ENCODE measurements around the gene P3H2.

Gene P3H2

GRCh38 chr3:190142041-190142440 lies 21.3 kb upstream of the P3H2 start:
- Mint-ChIP-seq H3K36me3 (no peaks in the 10 kb centered on the region), H3K4me1 (no peaks in the 10 kb centered on the region), H3K4me3 (no peak overlapping the region), H3K9me3 (peaks cover 1 to 3% of the 10 kb centered on the region in 2 donors), H3K27ac (no peak overlapping the region), H3K27me3 (peaks cover 0 to 1% of the 10 kb centered on the region in 2 donors)
- DNase-seq, result no peak
- ATAC-seq (replicated peaks), result no peak

GRCh38 chr3:190139365-190139764 lies 18.7 kb upstream of the P3H2 start:
- ATAC-seq (replicated peaks), result no peak
- no peaks in the 10 kb centered on the region for H3K36me3 Mint-ChIP-seq
- no peaks in the 10 kb centered on the region for H3K4me1 Mint-ChIP-seq

GRCh38 chr3:190132371-190132770 lies 11.7 kb upstream of the P3H2 start:
- H3K4me3 Mint-ChIP-seq, result no peak overlapping the region
- no peaks in the 10 kb centered on the region for H3K36me3 Mint-ChIP-seq
- DNase-seq (no peak), ATAC-seq (replicated peaks) (no peak)
- H3K27me3 Mint-ChIP-seq, result peaks cover 6 to 8% of the 10 kb centered on the region in 2 donors
- H3K27ac Mint-ChIP-seq, result no peak overlapping the region
- H3K9me3 Mint-ChIP-seq, result no peaks in the 10 kb centered on the region
- no peaks in the 10 kb centered on the region for H3K4me1 Mint-ChIP-seq

More at GRCh38 chr3:190139365-190139764, 18.7 kb upstream of the P3H2 start:
- Mint-ChIP-seq H3K27me3 (peaks cover 0 to 4% of the 10 kb centered on the region in 2 donors), H3K4me3 (no peak overlapping the region), H3K27ac (no peak overlapping the region), H3K9me3 (peaks cover 1 to 3% of the 10 kb centered on the region in 2 donors)
- no peak for DNase-seq

GRCh38 chr3:190131329-190131728 lies 10.6 kb upstream of the P3H2 start:
- H3K4me3 Mint-ChIP-seq, result no peak overlapping the region
- no peak overlapping the region for H3K27ac Mint-ChIP-seq
- no peaks in the 10 kb centered on the region for H3K4me1 Mint-ChIP-seq
- peaks cover 3 to 6% of the 10 kb centered on the region in 2 donors for H3K27me3 Mint-ChIP-seq
- DNase-seq (no peak), ATAC-seq (replicated peaks) (no peak)
- no peaks in the 10 kb centered on the region for H3K9me3 Mint-ChIP-seq
- H3K36me3 Mint-ChIP-seq, result no peaks in the 10 kb centered on the region

- peaks cover 3 to 6% of the 10 kb centered on the region in 2 donors for H3K27me3 Mint-ChIP-seq
- no peaks in the 10 kb centered on the region for H3K36me3 Mint-ChIP-seq
- DNase-seq, result no peak
- H3K4me1 Mint-ChIP-seq, result no peaks in the 10 kb centered on the region
- H3K4me3 Mint-ChIP-seq, result no peak overlapping the region
- no peak for ATAC-seq (replicated peaks)
- no peaks in the 10 kb centered on the region for H3K9me3 Mint-ChIP-seq
- H3K27ac Mint-ChIP-seq, result no peak overlapping the region
Measured at GRCh38 chr3:190130696-190131095, 10.0 kb upstream of the P3H2 start.

GRCh38 chr3:190130037-190130436 lies 9.3 kb upstream of the P3H2 start:
- DNase-seq (no peak), ATAC-seq (replicated peaks) (no peak)
- Mint-ChIP-seq H3K4me1 (no peaks in the 10 kb centered on the region), H3K27ac (no peak overlapping the region), H3K36me3 (no peaks in the 10 kb centered on the region), H3K4me3 (no peak overlapping the region), H3K27me3 (peaks cover 3 to 6% of the 10 kb centered on the region in 2 donors), H3K9me3 (no peaks in the 10 kb centered on the region)

- ATAC-seq (replicated peaks) (no peak), DNase-seq (no peak)
- no peak overlapping the region for H3K4me3 Mint-ChIP-seq
- peaks cover 4 to 19% of the 10 kb centered on the region in 2 donors for H3K27me3 Mint-ChIP-seq
- no peaks in the 10 kb centered on the region for H3K4me1 Mint-ChIP-seq
- no peaks in the 10 kb centered on the region for H3K9me3 Mint-ChIP-seq
- no peaks in the 10 kb centered on the region for H3K36me3 Mint-ChIP-seq
- no peak overlapping the region for H3K27ac Mint-ChIP-seq
Measured at GRCh38 chr3:190127797-190128196, 7.1 kb upstream of the P3H2 start.

- no peak overlapping the region for H3K4me3 Mint-ChIP-seq
- ATAC-seq (replicated peaks), result no peak
- H3K27me3 Mint-ChIP-seq, result peaks cover 10 to 25% of the 10 kb centered on the region in 2 donors
- H3K27ac Mint-ChIP-seq, result no peak overlapping the region
- no peaks in the 10 kb centered on the region for H3K4me1 Mint-ChIP-seq
- no peaks in the 10 kb centered on the region for H3K36me3 Mint-ChIP-seq
- no peaks in the 10 kb centered on the region for H3K9me3 Mint-ChIP-seq
- no peak for DNase-seq
Measured at GRCh38 chr3:190127195-190127594, 6.5 kb upstream of the P3H2 start.

- no peaks in the 10 kb centered on the region for H3K4me1 Mint-ChIP-seq
- ATAC-seq (replicated peaks) (no peak), DNase-seq (no peak)
- H3K27ac Mint-ChIP-seq, result no peak overlapping the region
- peaks cover 11 to 31% of the 10 kb centered on the region in 2 donors for H3K27me3 Mint-ChIP-seq
- H3K4me3 Mint-ChIP-seq, result no peak overlapping the region
- no peaks in the 10 kb centered on the region for H3K9me3 Mint-ChIP-seq
- H3K36me3 Mint-ChIP-seq, result no peaks in the 10 kb centered on the region
Measured at GRCh38 chr3:190125436-190126068, 4.9 kb upstream of the P3H2 start.

GRCh38 chr3:190124067-190124466 lies 3.4 kb upstream of the P3H2 start:
- DNase-seq (no peak), ATAC-seq (replicated peaks) (no peak)
- H3K4me3 Mint-ChIP-seq, result no peak overlapping the region
- peaks cover 6 to 12% of the 10 kb centered on the region in 2 donors for H3K4me1 Mint-ChIP-seq
- H3K27me3 Mint-ChIP-seq, result peaks cover 19 to 42% of the 10 kb centered on the region in 2 donors
- H3K9me3 Mint-ChIP-seq, result no peaks in the 10 kb centered on the region
- no peak overlapping the region for H3K27ac Mint-ChIP-seq
- H3K36me3 Mint-ChIP-seq, result peaks cover 0 to 3% of the 10 kb centered on the region in 2 donors

GRCh38 chr3:190122198-190122771 lies 1.6 kb upstream of the P3H2 start:
- ATAC-seq (replicated peaks), result no peak
- H3K9me3 Mint-ChIP-seq, result no peaks in the 10 kb centered on the region
- peaks cover 31 to 54% of the 10 kb centered on the region in 2 donors for H3K27me3 Mint-ChIP-seq
- H3K36me3 Mint-ChIP-seq, result peaks cover 0 to 3% of the 10 kb centered on the region in 2 donors
- peaks cover 6 to 17% of the 10 kb centered on the region in 2 donors for H3K4me1 Mint-ChIP-seq
- H3K4me3 Mint-ChIP-seq, result no peak overlapping the region
- no peak for DNase-seq
- H3K27ac Mint-ChIP-seq, result no peak overlapping the region

GRCh38 chr3:190121383-190121782 lies 686 bp upstream of the P3H2 start:
- Mint-ChIP-seq H3K27me3 (peaks cover 37 to 60% of the 10 kb centered on the region in 2 donors), H3K4me1 (peaks cover 6 to 17% of the 10 kb centered on the region in 2 donors), H3K9me3 (no peaks in the 10 kb centered on the region), H3K36me3 (peaks cover 0 to 3% of the 10 kb centered on the region in 2 donors), H3K4me3 (no peak overlapping the region), H3K27ac (no peak overlapping the region)
- DNase-seq, result no peak
- ATAC-seq (replicated peaks), result no peak

GRCh38 chr3:190121061-190121377 lies 322 bp upstream of the P3H2 start:
- no peaks in the 10 kb centered on the region for H3K9me3 Mint-ChIP-seq
- H3K27ac Mint-ChIP-seq, result no peak overlapping the region
- peaks cover 0 to 3% of the 10 kb centered on the region in 2 donors for H3K36me3 Mint-ChIP-seq
- H3K4me1 Mint-ChIP-seq, result peaks cover 6 to 17% of the 10 kb centered on the region in 2 donors
- peaks cover 41 to 63% of the 10 kb centered on the region in 2 donors for H3K27me3 Mint-ChIP-seq
- ATAC-seq (replicated peaks), result no peak
- DNase-seq, result no peak
- H3K4me3 Mint-ChIP-seq, result peak overlapping the region in 1 of 2 donors; percentile 71

GRCh38 chr3:190119461-190120268 lies 1.0 kb downstream of the P3H2 start:
- ATAC-seq (replicated peaks), result peak; percentile 68 to 69
- Mint-ChIP-seq H3K27ac (no peak overlapping the region), H3K9me3 (no peaks in the 10 kb centered on the region), H3K36me3 (peaks cover 0 to 3% of the 10 kb centered on the region in 2 donors), H3K27me3 (peaks cover 47 to 63% of the 10 kb centered on the region in 2 donors), H3K4me3 (peak overlapping the region; percentile 54 to 79), H3K4me1 (peaks cover 6 to 17% of the 10 kb centered on the region in 2 donors)
- no peak for DNase-seq

GRCh38 chr3:190118438-190118837 lies 2.3 kb downstream of the P3H2 start:
- Mint-ChIP-seq H3K36me3 (peaks cover 0 to 3% of the 10 kb centered on the region in 2 donors), H3K27ac (no peak overlapping the region), H3K4me3 (no peak overlapping the region), H3K27me3 (peaks cover 47 to 58% of the 10 kb centered on the region in 2 donors), H3K4me1 (peaks cover 6 to 17% of the 10 kb centered on the region in 2 donors), H3K9me3 (no peaks in the 10 kb centered on the region)
- no peak for DNase-seq
- ATAC-seq (replicated peaks), result no peak

Data from stimulated activated naive B cell treated with anti-CD40 and anti-IgM and Interleukin-4, amounts not matched to agents 10 μg/mL and 1 μg/mL and 100 μg/mL, for 72 hours (primary cell).